Cardiac ventricle fibroblast (primary cell): ENCODE data around the gene FOXD3. TPM values are rescaled to one million over a fixed set of nuclear protein-coding genes. Genes with fewer than 3 reads are reported as not detected.

Experiments used
- total RNA-seq: library from RNA; depleted of rRNA; stranded (reverse); fragments of >200 nt; gene quantifications from 2 replicates; pipeline ENCODE4 v1.2.3, GENCODE V29; 2015

FOXD3 gene
- not detected in 2 replicates for total RNA-seq

GRCh38 chr1:63322114-63322943 lies at the start of gene FOXD3:
TSS of gene FOXD3 (plus strand) at chr1:63322567. CDS start at chr1:63323059, 492 bp downstream.

GRCh38 chr1:63367215-63368103 lies 45.1 kb downstream of the FOXD3 start, which contains the start of gene ALG6:
TSS of gene ALG6 (plus strand) at chr1:63367627. CDS start at chr1:63370978, 3,351 bp downstream.

Other genes starting within 250 kb of the FOXD3 start
- gene ALG6, start 45.1 kb downstream of the FOXD3 start, total RNA-seq, result 6.2 and 7.2 TPM in 2 replicates
- gene ITGB3BP, start 200.7 kb downstream of the FOXD3 start, total RNA-seq, result 11.3 and 13.5 TPM in 2 replicates
- gene EFCAB7, start 201.0 kb downstream of the FOXD3 start, total RNA-seq, result 4.4 and 6.7 TPM in 2 replicates